Cardiac fibroblast (primary cell): ENCODE measurements around the gene NEB.
"Not testable (repeated sequence)": the region's sequence is repeated elsewhere in the genome, so short reads cannot be mapped to it uniquely, and the experiment has no call there.

Source experiments
- DNase-seq, 2 donors: peaks; one replicate each; pipeline versions ENCODE4 v3.0.0 to v3.0.0-alpha.2; 2010; ENCODE audit warnings: low read depth in 2 of 2
- H3K4me3 ChIP-seq, 2 donors: replicated peaks in 1 of 2; 1 replicate in 1 of 2; 2 replicates in 1 of 2; pipeline ENCODE4 v1.5.1; 2011; ENCODE audit warnings: low read depth in 2 of 2, low read length in 2 of 2, mild to moderate bottlenecking in 2 of 2, moderate library complexity in 1 of 2
- CTCF ChIP-seq: IDR thresholded peaks from one replicate; pipeline ENCODE4 v1.5.1; 2011; ENCODE audit warnings: low read depth, mild to moderate bottlenecking, low read length, inconsistent platforms

NEB gene

DNA sequence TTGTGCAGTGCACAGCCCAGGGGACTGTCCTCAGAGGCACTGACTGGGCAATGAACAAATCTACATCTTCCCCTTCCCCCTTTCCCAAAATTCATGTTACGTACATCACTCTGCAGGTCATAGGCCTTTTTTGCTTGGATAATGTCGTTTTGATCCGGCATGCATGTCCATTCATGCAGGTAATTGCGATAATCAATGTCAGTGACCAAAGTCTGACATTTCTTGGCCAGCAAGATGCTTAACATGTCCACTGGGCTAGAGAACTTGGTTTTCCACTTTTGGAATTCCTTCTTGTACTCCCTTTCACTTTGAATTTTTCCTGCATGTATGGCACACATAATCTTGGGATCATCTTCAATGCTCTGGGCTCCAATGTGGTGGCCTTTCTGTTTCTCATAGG, 124.6 kb downstream of the NEB start:
- no peak overlapping the region for H3K4me3 ChIP-seq
- no peak for TF ChIP-seq CTCF
- DNase-seq: no peak

- not testable (repeated sequence) for DNase-seq, H3K4me3 ChIP-seq
Measured at GRCh38 chr2:151607459-151608424, 126.5 kb downstream of the NEB start.

GRCh38 chr2:151603530-151603929, 130.7 kb downstream of the NEB start:
- not testable (repeated sequence) for DNase-seq, H3K4me3 ChIP-seq

- not testable (repeated sequence) for H3K4me3 ChIP-seq, DNase-seq
Measured at GRCh38 chr2:151602402-151602801, 131.9 kb downstream of the NEB start.

DNA sequence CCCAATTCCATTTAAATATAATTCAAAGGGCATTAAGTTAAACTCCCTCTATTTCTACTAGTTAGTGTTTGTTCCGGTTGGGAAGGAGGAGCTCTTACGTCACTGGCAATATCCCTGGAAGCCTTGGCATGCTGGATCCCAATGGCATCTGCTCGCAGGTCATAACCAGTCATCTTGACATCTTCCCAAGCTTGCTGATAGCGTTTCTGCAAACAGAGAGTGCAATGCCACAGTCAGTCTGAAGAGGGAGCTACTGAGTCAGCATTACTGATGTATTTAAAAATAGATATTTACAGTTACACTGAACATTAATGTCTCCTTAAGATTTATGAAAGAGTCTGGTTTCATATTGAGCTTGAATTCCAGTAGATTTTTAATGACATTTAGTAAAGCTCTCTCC, 132.5 kb downstream of the NEB start:
- H3K4me3 ChIP-seq, DNase-seq: not testable (repeated sequence)

- H3K4me3 ChIP-seq, DNase-seq: not testable (repeated sequence)
Measured at GRCh38 chr2:151596903-151597608, 137.2 kb downstream of the NEB start.

DNA sequence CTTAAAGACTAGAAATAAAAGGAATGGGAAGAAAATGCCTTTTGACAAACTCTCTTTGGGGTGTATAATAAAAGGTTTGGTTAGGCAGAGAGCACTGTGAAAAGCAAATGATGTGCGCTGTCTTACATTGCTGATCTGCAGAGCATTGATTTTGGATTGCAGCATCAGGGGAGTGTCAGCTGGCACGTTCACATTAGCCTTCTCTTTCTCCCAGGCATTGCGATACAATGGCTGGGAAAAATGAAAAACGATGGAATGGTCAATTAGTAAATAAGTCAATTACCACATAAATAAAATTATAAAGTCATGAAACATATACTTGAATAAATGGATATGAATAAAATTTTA, 142.4 kb downstream of the NEB start:
- not testable (repeated sequence) for DNase-seq, H3K4me3 ChIP-seq

DNA sequence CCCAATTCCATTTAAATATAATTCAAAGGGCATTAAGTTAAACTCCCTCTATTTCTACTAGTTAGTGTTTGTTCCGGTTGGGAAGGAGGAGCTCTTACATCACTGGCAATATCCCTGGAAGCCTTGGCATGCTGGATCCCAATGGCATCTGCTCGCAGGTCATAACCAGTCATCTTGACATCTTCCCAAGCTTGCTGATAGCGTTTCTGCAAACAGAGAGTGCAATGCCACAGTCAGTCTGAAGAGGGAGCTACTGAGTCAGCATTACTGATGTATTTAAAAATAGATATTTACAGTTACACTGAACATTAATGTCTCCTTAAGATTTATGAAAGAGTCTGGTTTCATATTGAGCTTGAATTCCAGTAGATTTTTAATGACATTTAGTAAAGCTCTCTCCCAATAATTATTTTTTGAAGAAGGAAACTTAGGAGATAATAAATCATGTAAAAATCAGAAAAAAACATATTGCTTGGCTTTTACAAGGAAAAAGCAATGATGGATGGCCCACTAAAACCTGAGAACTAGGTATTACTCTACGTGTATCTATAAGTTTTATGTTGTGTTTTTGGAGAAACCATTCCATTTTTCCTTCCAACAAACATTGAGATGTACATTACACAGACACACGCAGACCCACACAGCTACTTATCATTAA, 142.9 kb downstream of the NEB start:
- DNase-seq, H3K4me3 ChIP-seq: not testable (repeated sequence)

DNA sequence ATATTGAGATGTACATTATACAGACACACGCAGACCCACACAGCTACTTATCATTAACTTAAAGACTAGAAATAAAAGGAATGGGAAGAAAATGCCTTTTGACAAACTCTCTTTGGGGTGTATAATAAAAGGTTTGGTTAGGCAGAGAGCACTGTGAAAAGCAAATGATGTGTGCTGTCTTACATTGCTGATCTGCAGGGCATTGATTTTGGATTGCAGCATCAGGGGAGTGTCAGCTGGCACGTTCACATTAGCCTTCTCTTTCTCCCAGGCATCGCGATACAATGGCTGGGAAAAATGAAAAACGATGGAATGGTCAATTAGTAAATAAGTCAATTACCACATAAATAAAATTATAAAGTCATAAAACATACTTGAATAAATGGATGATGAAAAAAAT, 153.0 kb downstream of the NEB start:
- not testable (repeated sequence) for H3K4me3 ChIP-seq, DNase-seq

- H3K4me3 ChIP-seq, DNase-seq: not testable (repeated sequence)
Measured at GRCh38 chr2:151580697-151581096, 153.6 kb downstream of the NEB start.

GRCh38 chr2:151577116-151577515, 157.2 kb downstream of the NEB start:
- no peak overlapping the region for H3K4me3 ChIP-seq
- no peak for DNase-seq

More at GRCh38 chr2:151577116-151577515, 157.2 kb downstream of the NEB start:
- TF ChIP-seq CTCF: no peak
